Measurements from ENCODE around the gene PCYOX1L. TPM values are rescaled to one million over a fixed set of nuclear protein-coding genes. Genes with fewer than 3 reads are reported as not detected.

The PCYOX1L gene
- total and polyA plus RNA-seq, 2 of the 8 experiments (the other 6 are each of a cell fraction or from before 2014, with no cell fraction given) = 6.8 to 17.2 TPM

GRCh38 chr5:149358294-149358651 is 427 bp downstream of the PCYOX1L start:
- Histone ChIP-seq H4K5ac (ENCODE audit: insufficient read length, low read depth, low read length) (peak overlapping the region; percentile 53), H2BK20ac (ENCODE audit: low read length) (no peak overlapping the region), H3K56ac (replicated peaks; ENCODE audit: insufficient read length, low read depth, low read length) (peak overlapping the region; percentile 24), H3K27ac (ENCODE audit: low read depth, low read length) (no peak overlapping the region), H3K18ac (ENCODE audit: extremely low read depth, low read length) (peak overlapping the region; percentile 78), H3K14ac (ENCODE audit: insufficient read length) (no peak overlapping the region), H3K23me2 (ENCODE audit: low read depth, low read length) (peaks cover 6% of the 10 kb centered on the region; the same call in 1 of the 2 replicates), H2AFZ (ENCODE audit: low read length) (no peak overlapping the region; the same call in 1 of the 2 replicates), H3K9ac (replicated peaks in 1 of 4; ENCODE audit: extremely low read depth in 1 of 4, low read depth in 3 of 4, low read length in 3 of 4) (peak overlapping the region in 3 of 4 experiments; percentile 48 to 61 (median 55); a peak in 6 of 7 replicates), H4K8ac (ENCODE audit: extremely low read depth, insufficient read depth, low read length) (peak overlapping the region; percentile 74; the same call in 1 of the 2 replicates), H3K4me1 (replicated peaks in 1 of 4; ENCODE audit: control insufficient read depth in 3 of 4, insufficient read depth in 4 of 4, low read length in 3 of 4) (peaks cover 0 to 6% (median 2%) of the 10 kb centered on the region in 4 experiments; a peak in 5 of 7 replicates), H3K36me3 (ENCODE audit: control insufficient read depth in 2 of 4, insufficient read depth in 4 of 4, low read length in 3 of 4) (peaks cover 2 to 22% (median 7%) of the 10 kb centered on the region in 4 experiments; a peak in 5 of 8 replicates), H2BK15ac (ENCODE audit: low read length) (no peak overlapping the region), H3K4ac (replicated peaks; ENCODE audit: insufficient read length, low read depth, low read length) (no peak overlapping the region), H4K20me1 (replicated peaks in 1 of 2; ENCODE audit: control insufficient read depth in 1 of 2, insufficient read depth in 2 of 2, low read length in 2 of 2) (peaks cover 1 to 12% of the 10 kb centered on the region in 2 experiments), H3K4me3 (ENCODE audit: extremely low read depth in 1 of 4, insufficient read depth in 2 of 4, low read depth in 3 of 4, low read length in 4 of 4) (peak overlapping the region; percentile 68 to 87 (median 76)), H3K9me3 (ENCODE audit: insufficient read depth in 2 of 2, low read depth in 1 of 2, low read length in 1 of 2) (no peaks in the 10 kb centered on the region), H2BK120ac (replicated peaks; ENCODE audit: low read depth, low read length) (peak overlapping the region; percentile 21), H3K79me2 (ENCODE audit: control insufficient read depth in 1 of 2, insufficient read depth in 2 of 2, low read length in 2 of 2) (0 out of 4 replicates have a peak, but pooled peaks cover 0 to 5% of the 10 kb centered on the region in 2 experiments), H2BK12ac (ENCODE audit: low read depth, low read length) (no peak overlapping the region), H3K27me3 (replicated peaks in 1 of 4; ENCODE audit: control insufficient read depth in 3 of 4, extremely low read depth in 1 of 4, insufficient read depth in 3 of 4, low read length in 3 of 4) (no peaks in the 10 kb centered on the region; a peak in 1 of 7 replicates), H3K4me2 (ENCODE audit: insufficient read depth in 1 of 2, low read depth in 2 of 2, low read length in 2 of 2) (peak overlapping the region; percentile 86 to 88), H3K23ac (ENCODE audit: insufficient read length) (no peak overlapping the region), H2BK5ac (ENCODE audit: low read depth, low read length) (no peak overlapping the region; the same call in 1 of the 2 replicates), H4K91ac (replicated peaks; ENCODE audit: insufficient read length, low read length) (peak overlapping the region; percentile 85), H2AK5ac (ENCODE audit: low read depth, low read length) (no peak overlapping the region), H3K79me1 (ENCODE audit: low read depth, low read length) (peaks cover 8% of the 10 kb centered on the region)
- CTCF ChIA-PET (ENCODE audit: partially characterized antibody) = interaction anchor here (1.1 to 46.1 kb wide), 5 partner anchors 9 to 261 kb away, joined by 3 to 1310 read pairs (median 40); no protein-coding TSS in a partner anchor
- WGBS, 2 experiments (ENCODE audit: extremely low coverage in 1 of 2, insufficient coverage in 1 of 2, insufficient read length in 1 of 2, insufficient replicate concordance in 2 of 2, low coverage in 1 of 2, low lambda C conversion rate in 2 of 2, missing lambda C conversion rate in 1 of 2) = 8% methylated on average over 14 of the region's 18 CpGs; no CpG with 5 or more reads in 1 of the 2 experiments
- DNase-seq (ENCODE audit: low read depth in 1 of 2, low spot score in 2 of 2) (no peak), FAIRE-seq (no peak)
- POLR2A ChIA-PET (ENCODE audit: partially characterized antibody) = interaction anchor here (0.6 to 5.8 kb wide), 6 partner anchors 9 to 238 kb away, joined by 3 to 72 read pairs (median 4); partner anchors contain the start of genes CSNK1A1 and GRPEL2
- TF ChIP-seq MAX (IDR thresholded peaks at IDR 0.05) (no peak), JUND (IDR thresholded peaks at IDR 0.05; ENCODE audit: low read length) (no peak), BACH1 (IDR thresholded peaks at IDR 0.05; ENCODE audit: low read length) (no peak), BCL11A (IDR thresholded peaks at IDR 0.05; ENCODE audit: low read depth in 2 of 2, low read length in 2 of 2) (no peak), TBP (IDR thresholded peaks at IDR 0.05; ENCODE audit: low read depth, low read length) (no peak), PHF8 (conservative IDR thresholded peaks at IDR 0.05; ENCODE audit: low read depth, low read length) (peak; percentile 18; the same call in 1 of the 2 replicates), TEAD4 (IDR thresholded peaks at IDR 0.05; ENCODE audit: low read depth, low read length) (no peak), HDAC6 (IDR thresholded peaks at IDR 0.05; ENCODE audit: low read depth, low read length) (no peak), CEBPB (IDR thresholded peaks at IDR 0.05; ENCODE audit: low read depth, low read length) (no peak), TCF12 (IDR thresholded peaks at IDR 0.05; ENCODE audit: low read depth, low read length) (no peak)
- TF ChIP-seq, protein P1, sequence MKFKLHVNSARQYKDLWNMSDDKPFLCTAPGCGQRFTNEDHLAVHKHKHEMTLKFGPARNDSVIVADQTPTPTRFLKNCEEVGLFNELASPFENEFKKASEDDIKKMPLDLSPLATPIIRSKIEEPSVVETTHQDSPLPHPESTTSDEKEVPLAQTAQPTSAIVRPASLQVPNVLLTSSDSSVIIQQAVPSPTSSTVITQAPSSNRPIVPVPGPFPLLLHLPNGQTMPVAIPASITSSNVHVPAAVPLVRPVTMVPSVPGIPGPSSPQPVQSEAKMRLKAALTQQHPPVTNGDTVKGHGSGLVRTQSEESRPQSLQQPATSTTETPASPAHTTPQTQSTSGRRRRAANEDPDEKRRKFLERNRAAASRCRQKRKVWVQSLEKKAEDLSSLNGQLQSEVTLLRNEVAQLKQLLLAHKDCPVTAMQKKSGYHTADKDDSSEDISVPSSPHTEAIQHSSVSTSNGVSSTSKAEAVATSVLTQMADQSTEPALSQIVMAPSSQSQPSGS (IDR thresholded peaks at IDR 0.05; ENCODE audit: low read length) = no peak
